ENCODE data around the gene CDC5L. TPM values are rescaled to one million over a fixed set of nuclear protein-coding genes. Genes with fewer than 3 reads are reported as not detected.

The CDC5L gene
- polyA plus RNA-seq, 1 donor (not counting 4 experiments of a cell fraction or from before 2014, with no cell fraction given), result 16.6 TPM

- dilution Hi-C loops (cut with MboI; ENCODE audit: extremely low pct_ligation_motif_present, low sequenced_read_pairs), result no loop called here
- FAIRE-seq, result no peak
- Histone ChIP-seq H3K9me3 (ENCODE audit: control insufficient read depth, low read depth, low read length) (no peaks in the 10 kb centered on the region), H4K20me1 (ENCODE audit: control insufficient read depth, extremely low read depth, insufficient read depth, low read length) (no peaks in the 10 kb centered on the region), H3K4me3 (ENCODE audit: control insufficient read depth in 2 of 3, extremely low read depth in 1 of 3, insufficient read depth in 2 of 3, low read depth in 1 of 3, low read length in 3 of 3) (no peak overlapping the region), H3K4me2 (ENCODE audit: control insufficient read depth, extremely low read depth, insufficient read depth, low read depth, low read length) (no peak overlapping the region), H2AFZ (ENCODE audit: control insufficient read depth, low read length) (no peak overlapping the region), H3K9me1 (ENCODE audit: control insufficient read depth, extremely low read depth, insufficient read depth, low read length) (no peaks in the 10 kb centered on the region), H3K27me3 (ENCODE audit: control insufficient read depth, extremely low read depth, insufficient read depth, low read length) (no peaks in the 10 kb centered on the region), H3K27ac (ENCODE audit: control insufficient read depth, insufficient read depth, low read length) (no peak overlapping the region), H3K4me1 (ENCODE audit: control insufficient read depth, extremely low read depth, insufficient read depth, low read length) (no peaks in the 10 kb centered on the region), H3K36me3 (ENCODE audit: control insufficient read depth in 2 of 2, extremely low read depth in 1 of 2, insufficient read depth in 2 of 2, low read length in 2 of 2) (peaks cover 4 to 32% of the 10 kb centered on the region in 2 experiments), H3K9ac (ENCODE audit: control insufficient read depth, extremely low read depth, insufficient read depth, low read length) (no peak overlapping the region), H3K79me2 (ENCODE audit: control insufficient read depth, insufficient read depth, low read length) (peaks cover 2% of the 10 kb centered on the region)
- no peak for DNase-seq (ENCODE audit: low read depth, low spot score)
- TF ChIP-seq, protein P1, sequence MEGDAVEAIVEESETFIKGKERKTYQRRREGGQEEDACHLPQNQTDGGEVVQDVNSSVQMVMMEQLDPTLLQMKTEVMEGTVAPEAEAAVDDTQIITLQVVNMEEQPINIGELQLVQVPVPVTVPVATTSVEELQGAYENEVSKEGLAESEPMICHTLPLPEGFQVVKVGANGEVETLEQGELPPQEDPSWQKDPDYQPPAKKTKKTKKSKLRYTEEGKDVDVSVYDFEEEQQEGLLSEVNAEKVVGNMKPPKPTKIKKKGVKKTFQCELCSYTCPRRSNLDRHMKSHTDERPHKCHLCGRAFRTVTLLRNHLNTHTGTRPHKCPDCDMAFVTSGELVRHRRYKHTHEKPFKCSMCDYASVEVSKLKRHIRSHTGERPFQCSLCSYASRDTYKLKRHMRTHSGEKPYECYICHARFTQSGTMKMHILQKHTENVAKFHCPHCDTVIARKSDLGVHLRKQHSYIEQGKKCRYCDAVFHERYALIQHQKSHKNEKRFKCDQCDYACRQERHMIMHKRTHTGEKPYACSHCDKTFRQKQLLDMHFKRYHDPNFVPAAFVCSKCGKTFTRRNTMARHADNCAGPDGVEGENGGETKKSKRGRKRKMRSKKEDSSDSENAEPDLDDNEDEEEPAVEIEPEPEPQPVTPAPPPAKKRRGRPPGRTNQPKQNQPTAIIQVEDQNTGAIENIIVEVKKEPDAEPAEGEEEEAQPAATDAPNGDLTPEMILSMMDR (optimal IDR thresholded peaks at IDR 0.05 in 1 of 3, IDR thresholded peaks at IDR 0.05 in 1 of 3, conservative IDR thresholded peaks at IDR 0.05 in 1 of 3; ENCODE audit: extremely low read depth in 1 of 3, insufficient read depth in 2 of 3, low read length in 3 of 3), result no peak
- TF ChIP-seq EZH2 (IDR thresholded peaks at IDR 0.05; ENCODE audit: low read length), result no peak
These were observed 35.0 kb downstream of the CDC5L start for GRCh38 chr6:44422531-44422930.

GRCh38 chr6:44423306-44423705 is 35.8 kb downstream of the CDC5L start:
- Histone ChIP-seq H3K79me2 (ENCODE audit: control insufficient read depth, insufficient read depth, low read length) (no peaks in the 10 kb centered on the region), H3K9me1 (ENCODE audit: control insufficient read depth, extremely low read depth, insufficient read depth, low read length) (no peaks in the 10 kb centered on the region), H3K36me3 (ENCODE audit: control insufficient read depth in 2 of 2, extremely low read depth in 1 of 2, insufficient read depth in 2 of 2, low read length in 2 of 2) (peaks cover 4 to 29% of the 10 kb centered on the region in 2 experiments), H3K27ac (ENCODE audit: control insufficient read depth, insufficient read depth, low read length) (no peak overlapping the region), H3K4me2 (ENCODE audit: control insufficient read depth, extremely low read depth, insufficient read depth, low read depth, low read length) (no peak overlapping the region), H3K4me1 (ENCODE audit: control insufficient read depth, extremely low read depth, insufficient read depth, low read length) (no peaks in the 10 kb centered on the region), H3K27me3 (ENCODE audit: control insufficient read depth, extremely low read depth, insufficient read depth, low read length) (no peaks in the 10 kb centered on the region), H4K20me1 (ENCODE audit: control insufficient read depth, extremely low read depth, insufficient read depth, low read length) (no peaks in the 10 kb centered on the region), H3K4me3 (ENCODE audit: control insufficient read depth in 2 of 3, extremely low read depth in 1 of 3, insufficient read depth in 2 of 3, low read depth in 1 of 3, low read length in 3 of 3) (no peak overlapping the region), H2AFZ (ENCODE audit: control insufficient read depth, low read length) (no peak overlapping the region), H3K9ac (ENCODE audit: control insufficient read depth, extremely low read depth, insufficient read depth, low read length) (no peak overlapping the region), H3K9me3 (ENCODE audit: control insufficient read depth, low read depth, low read length) (no peaks in the 10 kb centered on the region)
- TF ChIP-seq EZH2 (IDR thresholded peaks at IDR 0.05; ENCODE audit: low read length), result no peak
- TF ChIP-seq, protein P1 (optimal IDR thresholded peaks at IDR 0.05 in 1 of 3, IDR thresholded peaks at IDR 0.05 in 1 of 3, conservative IDR thresholded peaks at IDR 0.05 in 1 of 3; ENCODE audit: extremely low read depth in 1 of 3, insufficient read depth in 2 of 3, low read length in 3 of 3), result no peak
- dilution Hi-C loops (cut with MboI; ENCODE audit: extremely low pct_ligation_motif_present, low sequenced_read_pairs), result no loop called here
- FAIRE-seq (no peak), DNase-seq (ENCODE audit: low read depth, low spot score) (no peak)
